HG03565 (cell line): ENCODE data around the gene TMEM255B.

Source experiments
- ATAC-seq: cut with Tn5 transposase; IDR thresholded peaks from one replicate; pipeline ENCODE4 v1.9.1; 2021; ENCODE audit warnings: mild to moderate bottlenecking, moderate library complexity; ENCODE audit not compliant: unreplicated experiment

TMEM255B gene

GRCh38 chr13:113801289-113801961, 42.4 kb downstream of the TMEM255B start:
- no peak for ATAC-seq

- ATAC-seq = no peak
Measured at GRCh38 chr13:113802090-113802531, 43.1 kb downstream of the TMEM255B start.

GRCh38 chr13:113802761-113803160, 43.7 kb downstream of the TMEM255B start:
- no peak for ATAC-seq

GRCh38 chr13:113803409-113804016, 44.5 kb downstream of the TMEM255B start:
- ATAC-seq = no peak

GRCh38 chr13:113804017-113804702, 45.1 kb downstream of the TMEM255B start:
- ATAC-seq = no peak

GRCh38 chr13:113804703-113805430, 45.8 kb downstream of the TMEM255B start:
- no peak for ATAC-seq

- ATAC-seq = no peak
Measured at GRCh38 chr13:113805431-113806103, 46.5 kb downstream of the TMEM255B start.

GRCh38 chr13:113806104-113806471, 47.1 kb downstream of the TMEM255B start:
- ATAC-seq = no peak

- no peak for ATAC-seq
Measured at GRCh38 chr13:113806526-113806925, 47.5 kb downstream of the TMEM255B start.

GRCh38 chr13:113808058-113808834, 49.2 kb downstream of the TMEM255B start:
- ATAC-seq = no peak

GRCh38 chr13:113809934-113810333, 50.9 kb downstream of the TMEM255B start:
- ATAC-seq = no peak

GRCh38 chr13:113810640-113811039, 51.6 kb downstream of the TMEM255B start:
- ATAC-seq = no peak

GRCh38 chr13:113811081-113811928, 52.3 kb downstream of the TMEM255B start:
- ATAC-seq = no peak

- ATAC-seq = no peak
Measured at GRCh38 chr13:113812178-113813040, 53.4 kb downstream of the TMEM255B start.

- ATAC-seq = no peak
Measured at GRCh38 chr13:113813070-113813748, 54.2 kb downstream of the TMEM255B start.

GRCh38 chr13:113813749-113814434, 54.9 kb downstream of the TMEM255B start:
- ATAC-seq = no peak

GRCh38 chr13:113814435-113814821, 55.4 kb downstream of the TMEM255B start:
- ATAC-seq = no peak
